ENCODE results near the gene CACNA1H. TPM values are rescaled to one million over a fixed set of nuclear protein-coding genes. Genes with fewer than 3 reads are reported as not detected.

CACNA1H gene
- total RNA-seq, 1 experiment from 2014 or later, result not detected

GRCh38 chr16:1122398-1122765, 30.5 kb upstream of the CACNA1H start:
- no peak for DNase-seq (ENCODE audit: low read depth)

- DNase-seq (ENCODE audit: low read depth), result no peak
Observed at GRCh38 chr16:1123525-1124230, 29.2 kb upstream of the CACNA1H start.

- no peak for DNase-seq (ENCODE audit: low read depth)
Observed at GRCh38 chr16:1124291-1124690, 28.6 kb upstream of the CACNA1H start.

- DNase-seq (ENCODE audit: low read depth), result no peak
Observed at GRCh38 chr16:1124795-1125194, 28.1 kb upstream of the CACNA1H start.

GRCh38 chr16:1125471-1125870, 27.4 kb upstream of the CACNA1H start:
- DNase-seq (ENCODE audit: low read depth), result no peak

- DNase-seq (ENCODE audit: low read depth), result no peak
Observed at GRCh38 chr16:1126044-1126443, 26.9 kb upstream of the CACNA1H start.

- no peak for DNase-seq (ENCODE audit: low read depth)
Observed at GRCh38 chr16:1126586-1126985, 26.3 kb upstream of the CACNA1H start.

- DNase-seq (ENCODE audit: low read depth), result no peak
Observed at GRCh38 chr16:1127101-1127500, 25.8 kb upstream of the CACNA1H start.

GRCh38 chr16:1127971-1128715, 24.8 kb upstream of the CACNA1H start:
- DNase-seq (ENCODE audit: low read depth), result no peak

GRCh38 chr16:1129106-1129960, 23.6 kb upstream of the CACNA1H start:
- DNase-seq (ENCODE audit: low read depth), result no peak

GRCh38 chr16:1130382-1130781, 22.5 kb upstream of the CACNA1H start:
- no peak for DNase-seq (ENCODE audit: low read depth)

GRCh38 chr16:1131378-1131994, 21.4 kb upstream of the CACNA1H start:
- DNase-seq (ENCODE audit: low read depth), result no peak

GRCh38 chr16:1132431-1132830, 20.5 kb upstream of the CACNA1H start:
- no peak for DNase-seq (ENCODE audit: low read depth)

- no peak for DNase-seq (ENCODE audit: low read depth)
Observed at GRCh38 chr16:1133271-1133670, 19.6 kb upstream of the CACNA1H start.

GRCh38 chr16:1133810-1134520, 18.9 kb upstream of the CACNA1H start:
- no peak for DNase-seq (ENCODE audit: low read depth)

- DNase-seq (ENCODE audit: low read depth), result no peak
Observed at GRCh38 chr16:1134776-1135458, 18.0 kb upstream of the CACNA1H start.

GRCh38 chr16:1135459-1135825, 17.5 kb upstream of the CACNA1H start:
- DNase-seq (ENCODE audit: low read depth), result no peak

GRCh38 chr16:1137604-1138003, 15.3 kb upstream of the CACNA1H start:
- DNase-seq (ENCODE audit: low read depth), result peak; percentile 90

- DNase-seq (ENCODE audit: low read depth), result no peak
Observed at GRCh38 chr16:1140582-1141162, 12.2 kb upstream of the CACNA1H start.

GRCh38 chr16:1141191-1141590, 11.7 kb upstream of the CACNA1H start:
- no peak for DNase-seq (ENCODE audit: low read depth)
